HepG2 (cell line): ENCODE results near the gene TEDC1. TPM values are rescaled to one million over a fixed set of nuclear protein-coding genes. Genes with fewer than 3 reads are reported as not detected.

Experiments
- ATAC-seq: fragments of 200-7000 bp; cut with Tn5 transposase; 3 replicates; pipeline ENCODE4 v1.9.1; 2020; ENCODE audit warnings: mild to moderate bottlenecking, moderate library complexity
- BruUV-seq: library from RNA; stranded (reverse); fragments of 400-500 nt; replicated peaks from 2 replicates; lab custom pipeline; 2021; lab: Mats Ljungman, UMichigan
- CTCF ChIA-PET: fragments of 300-600 bp; formaldehyde crosslinking; extraction: SDS; loops from one replicate; lab custom pipeline; 2021; ENCODE audit warnings: low total read pairs, inconsistent platforms, low intra/inter-chr PET ratio; lab: Yijun Ruan, JAX
- POLR2A ChIA-PET: fragments of 350-600 bp; sonication (Branson Sonifier 250); formaldehyde crosslinking; loops from one replicate; lab custom pipeline; 2020; ENCODE audit warnings: antibody characterized with exemption, inconsistent platforms; lab: Yijun Ruan, JAX
- DNase-seq: peaks from one replicate; pipeline ENCODE4 v3.0.0-alpha.2; 2015; ENCODE audit warnings: low spot score
- FAIRE-seq: peaks from 3 replicates; lab custom pipeline; 2011; peaks lifted over from hg19 to GRCh38; lab: Jason Lieb, UNC
- H2AFZ ChIP-seq: one replicate; pipeline ENCODE4 v1.6.1; 2011; ENCODE audit warnings: low read length, inconsistent platforms
- H3K27ac ChIP-seq: fragments of 300-600 bp; 3 replicates; pipeline ENCODE4 v1.8.0; 2011; ENCODE audit warnings: mixed run types, mild to moderate bottlenecking, mixed read lengths, low read length, inconsistent platforms; ENCODE audit not compliant: insufficient read depth; ENCODE audit errors: extremely low read length
- H3K27me3 ChIP-seq, 2 experiments: fragments of 200-600 bp in 1 of 2; 2 replicates in 1 of 2; 3 replicates in 1 of 2; pipeline versions ENCODE4 v1.6.0 to v1.8.0; 2011; ENCODE audit warnings: low read length in 2 of 2, mild to moderate bottlenecking in 2 of 2, moderate library complexity in 2 of 2, inconsistent platforms in 1 of 2; ENCODE audit not compliant: insufficient read depth in 2 of 2, control insufficient read depth in 1 of 2
- H3K36me3 ChIP-seq, 2 experiments: fragments of 200-600 bp in 1 of 2; replicated peaks in 1 of 2; 2 replicates in 1 of 2; 3 replicates in 1 of 2; pipeline versions ENCODE4 v1.5.1 to v1.8.0; 2011; ENCODE audit warnings: low read length in 2 of 2, inconsistent platforms in 1 of 2; ENCODE audit not compliant: insufficient read depth in 2 of 2, control insufficient read depth in 1 of 2
- H3K4me1 ChIP-seq: 2 replicates; pipeline ENCODE4 v1.5.1; 2012; ENCODE audit warnings: low read length, inconsistent platforms; ENCODE audit not compliant: insufficient read depth
- H3K4me2 ChIP-seq: 2 replicates; pipeline ENCODE4 v1.6.0; 2011; ENCODE audit warnings: low read depth, low read length, inconsistent platforms
- H3K4me3 ChIP-seq, 3 experiments: fragments of 200-600 bp in 1 of 3; sonication (generic), shearing (Covaris generic) in 1 of 3; replicated peaks in 1 of 3; 2 replicates each; pipeline ENCODE4 v1.5.1; 2011 to 2016; ENCODE audit warnings: low read length in 3 of 3, inconsistent platforms in 2 of 3, low read depth in 2 of 3, mild to moderate bottlenecking in 2 of 3, control low read depth in 1 of 3, mixed read lengths in 1 of 3; ENCODE audit not compliant: insufficient read depth in 1 of 3
- H3K79me2 ChIP-seq: one replicate; pipeline ENCODE4 v1.6.1; 2011; ENCODE audit warnings: low read length, inconsistent platforms; ENCODE audit not compliant: insufficient read depth
- H3K9ac ChIP-seq: 2 replicates; pipeline ENCODE4 v1.6.0; 2011; ENCODE audit warnings: mild to moderate bottlenecking, low read depth, low read length, inconsistent platforms; ENCODE audit not compliant: insufficient read depth
- H3K9me3 ChIP-seq: 2 replicates; pipeline ENCODE4 v1.5.1; 2012; ENCODE audit warnings: mild to moderate bottlenecking, low read length
- H4K20me1 ChIP-seq: 2 replicates; pipeline ENCODE4 v1.6.0; 2011; ENCODE audit warnings: inconsistent platforms, mild to moderate bottlenecking, low read length, moderate library complexity; ENCODE audit not compliant: insufficient read depth
- AGO2 ChIP-seq: fragments of 200-400 bp; formaldehyde crosslinking; optimal IDR thresholded peaks from 2 replicates; pipeline ENCODE3; 2017; ENCODE audit warnings: mild to moderate bottlenecking, low read depth, low read length, moderate library complexity
- AKAP8 ChIP-seq: sonication (generic); formaldehyde crosslinking; IDR thresholded peaks from 2 replicates; pipeline ENCODE4 v1.5.1; 2020; ENCODE audit warnings: mild to moderate bottlenecking, missing genetic modification reagents
- ARNTL ChIP-seq: sonication (generic); formaldehyde crosslinking; IDR thresholded peaks from 2 replicates; pipeline ENCODE4 v1.4.0; 2020; ENCODE audit warnings: mild to moderate bottlenecking, missing genetic modification reagents
- HNF4A ChIP-seq: sonication (generic); formaldehyde crosslinking; IDR thresholded peaks from 2 replicates; pipeline ENCODE4 v1.4.0; 2020; ENCODE audit warnings: missing genetic modification reagents
- MIER3 ChIP-seq: IDR thresholded peaks from 2 replicates; pipeline ENCODE4 v1.6.1; 2016; ENCODE audit warnings: missing compliant biosample characterization, borderline replicate concordance
- RBM22 ChIP-seq: fragments of 200-400 bp; formaldehyde crosslinking; optimal IDR thresholded peaks from 2 replicates; pipeline ENCODE3; 2017; ENCODE audit warnings: mild to moderate bottlenecking, low read length, moderate library complexity
- RXRA ChIP-seq: sonication (generic); formaldehyde crosslinking; IDR thresholded peaks from 2 replicates; pipeline ENCODE4 v1.5.1; 2020; ENCODE audit warnings: missing genetic modification reagents
- ZBTB46 ChIP-seq: sonication (generic); formaldehyde crosslinking; IDR thresholded peaks from 2 replicates; pipeline ENCODE4 v1.4.0; 2020; ENCODE audit warnings: mild to moderate bottlenecking, missing genetic modification reagents, borderline replicate concordance
- ZNF282 ChIP-seq: fragments of 450-650 bp; IDR thresholded peaks from 2 replicates; pipeline ENCODE4 v1.6.1; 2018; ENCODE audit not compliant: partially characterized antibody
- ZNF788 ChIP-seq: sonication (generic); formaldehyde crosslinking; IDR thresholded peaks from 2 replicates; pipeline ENCODE4 v1.5.0; 2020; ENCODE audit warnings: mild to moderate bottlenecking, missing genetic modification reagents, borderline replicate concordance
- ZSCAN31 ChIP-seq: sonication (generic); formaldehyde crosslinking; IDR thresholded peaks from 2 replicates; pipeline ENCODE4 v1.5.0; 2020; ENCODE audit warnings: low read depth, mild to moderate bottlenecking, missing genetic modification reagents
- WGBS: methylation state at CpG from one replicate; pipeline ENCODE4 v1.1.6; 2017; ENCODE audit warnings: low lambda C conversion rate; 5-methylcytosine and 5-hydroxymethylcytosine counted together
- in situ Hi-C: cut with HindIII; loops from 2 replicates; pipeline ENCODE4 v1.10.0; 2017; ENCODE audit warnings: low pct_unique_long_range_greater_than_20kb; ENCODE audit not compliant: extremely low pct_ligation_motif_present
- intact Hi-C: fragments of 100-400 bp; cut with micrococcal nuclease; formaldehyde crosslinking; loops from one replicate; pipeline ENCODE4 v1.10.0; 2022; ENCODE audit not compliant: unreplicated experiment
- polyA plus RNA-seq, 8 experiments: library from polyadenylated mRNA; depleted of rRNA in 3 of 8; stranded (reverse) in 7 of 8; unstranded in 1 of 8; fragments of >200 nt; fragmentation: Illumina TruSeq in 4 of 8; extraction: Trizol in 4 of 8; gene quantifications; 2 replicates each; pipeline versions ENCODE4 v1.2.1 to v1.2.3, GENCODE V29; 2011 to 2016; ENCODE audit warnings: low read depth in 4 of 8, missing spikeins in 1 of 8, mixed read lengths in 1 of 8; ENCODE audit not compliant: insufficient read depth in 1 of 8
- total RNA-seq, 5 experiments: library from RNA; depleted of rRNA; stranded (reverse); fragments of >200 nt; fragmentation: Illumina TruSeq; extraction: Trizol; gene quantifications; 2 replicates each; pipeline ENCODE4 v1.2.3, GENCODE V29; 2016; ENCODE audit warnings: low read depth in 1 of 5
- TF ChIP-seq, protein P1 (sequence below): sonication (generic); formaldehyde crosslinking; conservative IDR thresholded peaks from 2 replicates; pipeline ENCODE4 v1.8.0; 2022; ENCODE audit warnings: low read depth, missing genetic modification reagents
- TF ChIP-seq, protein P2 (sequence below): IDR thresholded peaks from 2 replicates; pipeline ENCODE4 v1.6.1; 2016; ENCODE audit warnings: mild to moderate bottlenecking

Gene TEDC1
- total and polyA plus RNA-seq, 2 of the 13 experiments (the other 11 are each of a cell fraction or from before 2014, with no cell fraction given), result 5.7 to 27.4 TPM

DNA sequence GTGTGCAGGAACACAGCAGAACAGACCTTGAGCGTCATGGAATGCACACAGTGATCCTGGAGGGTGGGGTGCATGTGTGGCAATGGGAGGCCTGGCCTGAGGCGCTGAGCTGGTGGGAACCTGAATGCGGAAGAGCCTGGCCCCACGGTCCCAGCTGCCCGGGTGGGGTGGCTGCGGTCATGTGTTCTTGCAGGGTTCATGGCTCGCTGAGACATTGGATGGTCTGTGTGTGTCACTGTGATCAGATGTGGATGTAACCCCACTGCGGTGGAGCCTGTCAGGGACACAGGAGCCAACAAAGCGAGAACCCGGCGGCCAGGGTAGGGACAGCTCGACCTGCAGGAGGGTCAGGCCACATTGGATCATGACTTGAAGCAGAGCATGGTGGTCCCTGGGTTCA is 48.2 kb upstream of the TEDC1 start:
- FAIRE-seq (no peak), ATAC-seq (no peak), DNase-seq (no peak)
- WGBS, result 86% methylated on average over 11 of the region's 12 CpGs
- in situ Hi-C loops, result no loop called here
- no peaks in the 10 kb centered on the region for H3K27me3 ChIP-seq
- H2AFZ ChIP-seq, result no peak overlapping the region
- CTCF ChIA-PET, result no interaction called here
- peaks cover 3% of the 10 kb centered on the region for H3K79me2 ChIP-seq
- no peaks in the 10 kb centered on the region for H3K9me3 ChIP-seq
- H3K9ac ChIP-seq, result no peak overlapping the region
- POLR2A ChIA-PET, result no interaction called here
- intact Hi-C loops, result no loop called here
- H3K36me3 ChIP-seq, result peaks cover 10 to 32% of the 10 kb centered on the region in 2 experiments
- no TSS peak for BruUV-seq
- no peak overlapping the region for H3K4me2 ChIP-seq
- H4K20me1 ChIP-seq, result no peaks in the 10 kb centered on the region
- H3K4me3 ChIP-seq, result no peak overlapping the region
- peaks cover 14% of the 10 kb centered on the region for H3K4me1 ChIP-seq
- H3K27ac ChIP-seq, result no peak overlapping the region
- no peak for TF ChIP-seq ZBTB46 (CRISPR knock-in tag)
- TF ChIP-seq AGO2, result peak; percentile 73
- TF ChIP-seq AKAP8 (CRISPR knock-in tag), result peak; percentile 56; the same call in 1 of the 2 replicates
- no peak for TF ChIP-seq RXRA (CRISPR knock-in tag)
- TF ChIP-seq, protein P1, sequence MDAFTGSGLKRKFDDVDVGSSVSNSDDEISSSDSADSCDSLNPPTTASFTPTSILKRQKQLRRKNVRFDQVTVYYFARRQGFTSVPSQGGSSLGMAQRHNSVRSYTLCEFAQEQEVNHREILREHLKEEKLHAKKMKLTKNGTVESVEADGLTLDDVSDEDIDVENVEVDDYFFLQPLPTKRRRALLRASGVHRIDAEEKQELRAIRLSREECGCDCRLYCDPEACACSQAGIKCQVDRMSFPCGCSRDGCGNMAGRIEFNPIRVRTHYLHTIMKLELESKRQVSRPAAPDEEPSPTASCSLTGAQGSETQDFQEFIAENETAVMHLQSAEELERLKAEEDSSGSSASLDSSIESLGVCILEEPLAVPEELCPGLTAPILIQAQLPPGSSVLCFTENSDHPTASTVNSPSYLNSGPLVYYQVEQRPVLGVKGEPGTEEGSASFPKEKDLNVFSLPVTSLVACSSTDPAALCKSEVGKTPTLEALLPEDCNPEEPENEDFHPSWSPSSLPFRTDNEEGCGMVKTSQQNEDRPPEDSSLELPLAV (CRISPR knock-in tag), result no peak
- TF ChIP-seq, protein P2, sequence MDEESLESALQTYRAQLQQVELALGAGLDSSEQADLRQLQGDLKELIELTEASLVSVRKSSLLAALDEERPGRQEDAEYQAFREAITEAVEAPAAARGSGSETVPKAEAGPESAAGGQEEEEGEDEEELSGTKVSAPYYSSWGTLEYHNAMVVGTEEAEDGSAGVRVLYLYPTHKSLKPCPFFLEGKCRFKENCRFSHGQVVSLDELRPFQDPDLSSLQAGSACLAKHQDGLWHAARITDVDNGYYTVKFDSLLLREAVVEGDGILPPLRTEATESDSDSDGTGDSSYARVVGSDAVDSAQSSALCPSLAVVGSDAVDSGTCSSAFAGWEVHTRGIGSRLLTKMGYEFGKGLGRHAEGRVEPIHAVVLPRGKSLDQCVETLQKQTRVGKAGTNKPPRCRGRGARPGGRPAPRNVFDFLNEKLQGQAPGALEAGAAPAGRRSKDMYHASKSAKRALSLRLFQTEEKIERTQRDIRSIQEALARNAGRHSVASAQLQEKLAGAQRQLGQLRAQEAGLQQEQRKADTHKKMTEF, result no peak
- TF ChIP-seq MIER3 (CRISPR knock-in tag), result no peak
- TF ChIP-seq ARNTL, result no peak
- no peak for TF ChIP-seq HNF4A
- no peak for TF ChIP-seq ZNF788
- no peak for TF ChIP-seq ZSCAN31 (CRISPR knock-in tag)
- peak; percentile 69 for TF ChIP-seq RBM22
- no peak for TF ChIP-seq ZNF282
